ENCODE measurements around the gene MAGEF1.

MAGEF1 gene

GRCh38 chr3:184663356-184663755 is 48.5 kb downstream of the MAGEF1 start:
- DNase-seq = no peak

GRCh38 chr3:184662187-184662586 is 49.7 kb downstream of the MAGEF1 start:
- no peak for DNase-seq

GRCh38 chr3:184660931-184661330 is 50.9 kb downstream of the MAGEF1 start:
- DNase-seq = no peak
